Cardiac fibroblast (primary cell): ENCODE results near the gene SCN2B.

Source experiments
- DNase-seq, 2 donors: peaks; one replicate each; pipeline versions ENCODE4 v3.0.0 to v3.0.0-alpha.2; 2010; ENCODE audit warnings: low read depth in 2 of 2
- H3K4me3 ChIP-seq, 2 donors: replicated peaks in 1 of 2; 1 replicate in 1 of 2; 2 replicates in 1 of 2; pipeline ENCODE4 v1.5.1; 2011; ENCODE audit warnings: low read depth in 2 of 2, low read length in 2 of 2, mild to moderate bottlenecking in 2 of 2, moderate library complexity in 1 of 2
- TF ChIP-seq, protein P1 (sequence below): IDR thresholded peaks from one replicate; pipeline ENCODE4 v1.5.1; 2011; ENCODE audit warnings: low read depth, mild to moderate bottlenecking, low read length, inconsistent platforms

Gene SCN2B

GRCh38 chr11:118169300-118170140 is 6.9 kb downstream of the SCN2B start:
- no peak for DNase-seq
- TF ChIP-seq, protein P1, sequence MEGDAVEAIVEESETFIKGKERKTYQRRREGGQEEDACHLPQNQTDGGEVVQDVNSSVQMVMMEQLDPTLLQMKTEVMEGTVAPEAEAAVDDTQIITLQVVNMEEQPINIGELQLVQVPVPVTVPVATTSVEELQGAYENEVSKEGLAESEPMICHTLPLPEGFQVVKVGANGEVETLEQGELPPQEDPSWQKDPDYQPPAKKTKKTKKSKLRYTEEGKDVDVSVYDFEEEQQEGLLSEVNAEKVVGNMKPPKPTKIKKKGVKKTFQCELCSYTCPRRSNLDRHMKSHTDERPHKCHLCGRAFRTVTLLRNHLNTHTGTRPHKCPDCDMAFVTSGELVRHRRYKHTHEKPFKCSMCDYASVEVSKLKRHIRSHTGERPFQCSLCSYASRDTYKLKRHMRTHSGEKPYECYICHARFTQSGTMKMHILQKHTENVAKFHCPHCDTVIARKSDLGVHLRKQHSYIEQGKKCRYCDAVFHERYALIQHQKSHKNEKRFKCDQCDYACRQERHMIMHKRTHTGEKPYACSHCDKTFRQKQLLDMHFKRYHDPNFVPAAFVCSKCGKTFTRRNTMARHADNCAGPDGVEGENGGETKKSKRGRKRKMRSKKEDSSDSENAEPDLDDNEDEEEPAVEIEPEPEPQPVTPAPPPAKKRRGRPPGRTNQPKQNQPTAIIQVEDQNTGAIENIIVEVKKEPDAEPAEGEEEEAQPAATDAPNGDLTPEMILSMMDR = no peak
- no peak overlapping the region for H3K4me3 ChIP-seq

- TF ChIP-seq, protein P1 = no peak
- no peak for DNase-seq
- no peak overlapping the region for H3K4me3 ChIP-seq
Measured at GRCh38 chr11:118168751-118169150, 7.7 kb downstream of the SCN2B start.

DNA sequence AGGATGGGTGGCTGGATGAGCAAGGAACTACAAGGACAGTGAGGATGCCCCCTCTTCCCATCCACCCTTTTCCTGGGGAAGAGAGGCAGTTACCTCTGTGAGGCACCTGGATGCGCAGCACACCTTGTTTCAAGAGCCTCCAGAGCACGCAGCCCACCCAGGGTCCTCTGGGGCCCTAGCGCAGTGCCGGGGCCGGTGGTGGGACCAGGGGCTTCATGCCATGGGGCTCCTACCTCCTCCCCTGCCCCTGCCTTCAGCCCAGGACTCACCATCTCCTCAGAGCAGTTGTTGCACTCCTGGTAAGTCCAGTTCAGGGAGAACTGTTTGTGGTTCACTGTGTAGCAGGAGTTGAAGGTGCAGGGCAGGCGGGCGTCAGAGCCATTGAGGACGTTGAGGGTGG is 8.1 kb downstream of the SCN2B start:
- no peak for DNase-seq
- H3K4me3 ChIP-seq = no peak overlapping the region
- TF ChIP-seq, protein P1 = no peak

DNA sequence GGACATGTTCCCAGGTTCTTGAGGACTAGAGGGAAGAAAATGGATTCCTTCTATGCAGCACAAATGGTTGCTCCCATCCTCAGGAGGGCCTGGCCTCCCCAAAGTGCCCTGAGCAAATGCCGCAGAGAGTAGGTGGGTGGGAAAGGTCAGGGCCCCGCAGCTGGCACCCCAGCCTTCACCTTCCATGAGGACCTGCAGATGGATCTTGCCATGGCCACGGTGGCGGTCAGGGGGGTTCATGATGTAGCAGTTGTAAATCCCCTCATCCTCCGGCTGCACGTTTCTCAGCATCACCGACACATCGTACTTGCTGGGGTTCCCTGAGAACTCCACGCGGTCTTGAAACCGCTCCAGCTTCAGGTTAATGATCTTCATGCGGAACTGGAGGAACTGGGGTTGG is 8.5 kb downstream of the SCN2B start:
- no peak for DNase-seq
- no peak overlapping the region for H3K4me3 ChIP-seq
- TF ChIP-seq, protein P1 = no peak

DNA sequence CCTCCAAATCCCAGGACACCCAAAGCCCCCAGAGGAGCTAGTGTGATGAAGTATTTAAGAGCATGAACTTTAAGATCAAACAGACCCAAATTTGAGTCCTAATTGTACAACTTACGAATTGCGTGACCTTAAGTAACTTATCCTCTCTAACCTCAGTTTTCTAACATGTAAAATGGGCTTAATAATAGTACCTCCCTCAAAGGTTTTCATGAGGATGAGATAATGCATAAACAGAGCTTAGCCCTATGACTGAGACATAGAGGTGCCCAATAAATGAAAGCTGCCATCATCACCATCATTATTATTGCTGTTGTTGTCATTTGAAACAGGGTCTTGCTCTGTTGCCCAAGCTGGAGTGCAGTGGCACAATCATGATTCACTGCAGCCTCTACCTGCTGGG is 9.2 kb downstream of the SCN2B start:
- DNase-seq = no peak
- H3K4me3 ChIP-seq = no peak overlapping the region
- TF ChIP-seq, protein P1 = no peak

- DNase-seq = no peak
Measured at GRCh38 chr11:118166641-118167040, 9.8 kb downstream of the SCN2B start.

More at GRCh38 chr11:118166641-118167040, 9.8 kb downstream of the SCN2B start:
- H3K4me3 ChIP-seq = no peak overlapping the region
- TF ChIP-seq, protein P1 = no peak
